Kidney (tissue), 14 donors: ENCODE measurements around the gene PVALB. TPM values are rescaled to one million over a fixed set of nuclear protein-coding genes. Genes with fewer than 3 reads are reported as not detected.
A peak's percentile ranks its signal among the peaks of the same experiment; 100 is the strongest.

ENCODE experiments used
- DNase-seq, 5 donors: peaks; one replicate each; pipeline ENCODE4 v3.0.0-alpha.2; 2013 to 2020
- FAIRE-seq: peaks from 2 replicates; lab custom pipeline; 2012; peaks lifted over from hg19 to GRCh38; lab: Jason Lieb, UNC
- H3K27ac ChIP-seq, 2 donors: one replicate each; pipeline ENCODE4 v1.7.0; 2013; ENCODE audit warnings: low read depth in 2 of 2, low read length in 2 of 2, inconsistent platforms in 1 of 2
- H3K27me3 ChIP-seq: one replicate; pipeline ENCODE4 v1.7.1; 2013; ENCODE audit warnings: low read length, inconsistent platforms; ENCODE audit not compliant: control insufficient read depth, insufficient read depth
- H3K36me3 ChIP-seq, 3 donors: one replicate each; pipeline versions ENCODE4 v1.7.0 to v1.7.1; 2013; ENCODE audit warnings: low read length in 3 of 3, control low read depth in 1 of 3, inconsistent platforms in 1 of 3; ENCODE audit not compliant: insufficient read depth in 3 of 3, control insufficient read depth in 2 of 3
- H3K4me1 ChIP-seq, 3 donors: one replicate each; pipeline versions ENCODE4 v1.7.0 to v1.7.1; 2013; ENCODE audit warnings: low read length in 3 of 3, inconsistent platforms in 1 of 3, low read depth in 1 of 3; ENCODE audit not compliant: control insufficient read depth in 2 of 3, insufficient read depth in 2 of 3
- H3K4me3 ChIP-seq, 3 donors: one replicate each; pipeline versions ENCODE4 v1.7.0 to v1.8.1; 2013; ENCODE audit warnings: low read length in 3 of 3, control low read depth in 1 of 3, inconsistent platforms in 1 of 3
- H3K9ac ChIP-seq, 3 donors: one replicate each; pipeline versions ENCODE4 v1.7.0 to v1.7.1; 2013; ENCODE audit warnings: low read length in 3 of 3, control low read depth in 1 of 3, inconsistent platforms in 1 of 3
- H3K9me3 ChIP-seq, 3 donors: one replicate each; pipeline versions ENCODE4 v1.7.0 to v1.7.1; 2013; ENCODE audit warnings: low read length in 3 of 3, control low read depth in 1 of 3, inconsistent platforms in 1 of 3; ENCODE audit not compliant: control insufficient read depth in 2 of 3, insufficient read depth in 1 of 3
- intact Hi-C: fragments of 100-400 bp; cut with DNase I; formaldehyde crosslinking; loops from one replicate; pipeline ENCODE4 v1.11.1; 2022
- polyA plus RNA-seq: library from polyadenylated mRNA; stranded (reverse); fragments of 350-450 nt; fragmentation: Illumina TruSeq; extraction: RNeasy Lipid Tissue Mini Kit (QIAGEN cat#74804); gene quantifications from one replicate; pipeline ENCODE4 v1.2.3, GENCODE V29; 2014; ENCODE audit warnings: low read depth, low replicate concordance; ENCODE audit not compliant: insufficient read depth
- total RNA-seq: library from RNA; stranded (reverse); fragmentation: NEBNext Ultra II Directional; extraction: Animal tissue kit (Norgen Biotek cat#: 25700); gene quantifications from one replicate; pipeline ENCODE4 v1.2.1, GENCODE V29; 2021
- TF ChIP-seq, protein P1 (sequence below): IDR thresholded peaks from 3 replicates; pipeline ENCODE4 v1.5.1; 2012; ENCODE audit warnings: mild to moderate bottlenecking, moderate library complexity, borderline replicate concordance; ENCODE audit not compliant: insufficient read depth; ENCODE audit errors: extremely low read depth
- donor health status: control.
- donor health status: control.
- donor health status: control.
- donor health status: control.
- donor health status: control.
- donor health status: DM: yes; HTN: yes; CAD: no.
- donor health status: Normal renal cell carcinoma (clear cell type).

Gene PVALB
- total and polyA plus RNA-seq, 2 donors from 2014 or later, result 2.1 to 400 TPM

GRCh38 chr22:36797911-36798673, 18.7 kb downstream of the PVALB start:
- no peaks in the 10 kb centered on the region for H3K9me3 ChIP-seq
- DNase-seq (peak in 4 of 5 donors; percentile 76 to 81 (median 79)), FAIRE-seq (no peak)
- no peaks in the 10 kb centered on the region for H3K27me3 ChIP-seq
- intact Hi-C loops, result no loop called here
- H3K27ac ChIP-seq, result no peak overlapping the region
- H3K4me1 ChIP-seq, result no peaks in the 10 kb centered on the region
- H3K4me3 ChIP-seq, result no peak overlapping the region
- no peak overlapping the region for H3K9ac ChIP-seq
- TF ChIP-seq, protein P1, sequence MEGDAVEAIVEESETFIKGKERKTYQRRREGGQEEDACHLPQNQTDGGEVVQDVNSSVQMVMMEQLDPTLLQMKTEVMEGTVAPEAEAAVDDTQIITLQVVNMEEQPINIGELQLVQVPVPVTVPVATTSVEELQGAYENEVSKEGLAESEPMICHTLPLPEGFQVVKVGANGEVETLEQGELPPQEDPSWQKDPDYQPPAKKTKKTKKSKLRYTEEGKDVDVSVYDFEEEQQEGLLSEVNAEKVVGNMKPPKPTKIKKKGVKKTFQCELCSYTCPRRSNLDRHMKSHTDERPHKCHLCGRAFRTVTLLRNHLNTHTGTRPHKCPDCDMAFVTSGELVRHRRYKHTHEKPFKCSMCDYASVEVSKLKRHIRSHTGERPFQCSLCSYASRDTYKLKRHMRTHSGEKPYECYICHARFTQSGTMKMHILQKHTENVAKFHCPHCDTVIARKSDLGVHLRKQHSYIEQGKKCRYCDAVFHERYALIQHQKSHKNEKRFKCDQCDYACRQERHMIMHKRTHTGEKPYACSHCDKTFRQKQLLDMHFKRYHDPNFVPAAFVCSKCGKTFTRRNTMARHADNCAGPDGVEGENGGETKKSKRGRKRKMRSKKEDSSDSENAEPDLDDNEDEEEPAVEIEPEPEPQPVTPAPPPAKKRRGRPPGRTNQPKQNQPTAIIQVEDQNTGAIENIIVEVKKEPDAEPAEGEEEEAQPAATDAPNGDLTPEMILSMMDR, result no peak
- H3K36me3 ChIP-seq, result no peaks in the 10 kb centered on the region

- Histone ChIP-seq H3K4me3 (no peak overlapping the region), H3K36me3 (no peaks in the 10 kb centered on the region), H3K4me1 (no peaks in the 10 kb centered on the region), H3K9me3 (no peaks in the 10 kb centered on the region), H3K9ac (no peak overlapping the region), H3K27ac (no peak overlapping the region), H3K27me3 (no peaks in the 10 kb centered on the region)
- TF ChIP-seq, protein P1, result no peak
- no peak for FAIRE-seq
- intact Hi-C loops, result no loop called here
- DNase-seq, result peak in 2 of 5 donors; percentile 34 to 39
Measured at GRCh38 chr22:36797374-36797773, 19.5 kb downstream of the PVALB start.

DNA sequence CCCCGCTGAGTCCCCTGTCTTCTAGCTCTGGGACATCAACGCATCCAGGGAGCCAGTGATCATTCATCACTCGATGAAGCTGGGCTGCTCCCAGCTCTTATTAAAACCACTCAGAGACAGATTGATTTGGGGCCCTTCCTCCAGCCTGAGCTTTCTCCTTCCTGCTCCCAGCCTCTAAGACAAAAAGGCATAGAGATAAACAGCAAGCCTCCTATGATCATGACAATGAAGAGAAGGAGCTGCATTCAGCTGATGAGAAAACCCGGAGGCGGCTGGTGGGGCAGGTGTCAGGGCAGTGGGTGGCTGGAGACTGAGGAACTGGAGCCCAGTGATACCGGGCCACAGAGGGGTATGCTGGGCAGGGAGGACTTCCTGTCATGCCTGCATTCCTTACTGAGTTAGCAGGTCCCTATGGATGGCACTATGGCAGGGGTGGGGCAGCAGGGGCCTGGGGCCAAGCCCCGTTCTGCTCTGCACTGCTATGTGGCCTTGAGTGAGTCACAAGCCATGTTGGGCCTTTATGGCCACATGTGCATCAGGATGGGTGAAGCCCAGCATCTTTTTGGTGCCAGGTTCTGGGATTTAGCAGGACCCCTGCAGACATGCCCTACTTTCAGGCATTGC, 20.2 kb downstream of the PVALB start:
- FAIRE-seq, result no peak
- H3K27me3 ChIP-seq, result no peaks in the 10 kb centered on the region

More for the DNA sequence above, 20.2 kb downstream of the PVALB start:
- H3K27ac ChIP-seq, result no peak overlapping the region
- H3K4me1 ChIP-seq, result no peaks in the 10 kb centered on the region
- no peak for DNase-seq
- H3K9ac ChIP-seq, result no peak overlapping the region
- intact Hi-C loops, result no loop called here
- H3K4me3 ChIP-seq, result no peak overlapping the region
- TF ChIP-seq, protein P1, result no peak
- no peaks in the 10 kb centered on the region for H3K9me3 ChIP-seq
- H3K36me3 ChIP-seq, result no peaks in the 10 kb centered on the region
